ENCODE data around the gene TAAR8. TPM values are rescaled to one million over a fixed set of nuclear protein-coding genes. Genes with fewer than 3 reads are reported as not detected.
"Not testable (repeated sequence)": the region's sequence is repeated elsewhere in the genome, so short reads cannot be mapped to it uniquely, and the experiment has no call there.

The TAAR8 gene
- total RNA-seq, 6 experiments from 2014 or later: not detected

DNA sequence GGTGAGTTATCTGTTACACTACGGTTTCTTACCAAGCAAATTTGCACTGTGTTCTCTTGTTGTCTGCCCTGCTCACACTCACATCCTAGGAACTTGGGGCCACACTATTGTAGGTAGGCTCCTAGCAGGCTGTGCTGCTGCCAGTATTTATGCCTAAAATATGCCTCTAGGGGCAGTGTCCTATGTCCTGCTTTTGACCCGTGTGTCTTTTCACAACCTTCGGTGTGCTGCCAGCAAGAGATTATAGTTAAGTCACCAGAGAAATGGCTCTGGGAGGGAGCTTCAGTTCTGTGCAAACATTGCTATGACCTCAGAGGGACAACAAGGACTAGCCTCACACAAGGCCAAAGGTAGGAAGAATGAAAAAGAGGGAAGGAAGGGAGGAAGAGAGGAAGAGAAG is 46.0 kb downstream of the TAAR8 start:
- intact Hi-C loops (cut with DNase I): no loop called here
- DNase-seq: peak in 2 of 3 donors; percentile 35 to 60
- WGBS (ENCODE audit: insufficient coverage, low coverage, low lambda C conversion rate, missing lambda C conversion rate): 19% methylated on average over 3 of the region's 3 CpGs

GRCh38 chr6:132600900-132601299 is 48.4 kb downstream of the TAAR8 start:
- H3K9me3 ChIP-seq; DNase-seq; ATAC-seq; H3K4me3 ChIP-seq; H3K27ac ChIP-seq; H3K36me3 ChIP-seq; H3K27me3 ChIP-seq; intact Hi-C loops (cut with DNase I): not testable (repeated sequence)
- H3K4me1 ChIP-seq: peaks cover 0 to 14% (median 2%) of the 10 kb centered on the region in 4 donors

More for the DNA sequence above, 46.0 kb downstream of the TAAR8 start:
- Histone ChIP-seq H3K4me1 (peaks cover 0 to 14% (median 2%) of the 10 kb centered on the region in 4 donors), H3K27ac (peak overlapping the region in 1 of 3 donors; percentile 24), H3K27me3 (no peaks in the 10 kb centered on the region), H3K4me3 (no peak overlapping the region), H3K9me3 (no peaks in the 10 kb centered on the region), H3K36me3 (no peaks in the 10 kb centered on the region)
- ATAC-seq: peak; percentile 94 to 96 (median 96)
- TF ChIP-seq POLR2A (IDR thresholded peaks at IDR 0.05): no peak
- peak; percentile 49 to 59 (median 54) for TF ChIP-seq CTCF (IDR thresholded peaks at IDR 0.05)

Small RNA genes lying within 50 kb of the gene (small RNA-seq; reads per million reads assigned to genes)
- 0 reads per million in 2 experiments for gene TAAR7P

Other genes with a start within 250 kb of the TAAR8 start
- 1 to 10 TPM in 3 of 6 experiments, under 1 TPM in 2, not detected in 1; 0.24 to 2.3 (median 1.0) TPM for gene MOXD1, start 151.2 kb upstream of the TAAR8 start, total RNA-seq
- gene STX7, start 39.6 kb upstream of the TAAR8 start, total RNA-seq: 10 to 100 TPM; 14.9 to 28.5 (median 17.0) TPM
- not detected for gene TAAR9, start 14.4 kb upstream of the TAAR8 start, total RNA-seq
- not detected for gene TAAR6, start 17.6 kb downstream of the TAAR8 start, total RNA-seq
- gene TAAR5, start 37.1 kb downstream of the TAAR8 start, total RNA-seq: not detected
- gene TAAR2, start 71.6 kb downstream of the TAAR8 start, total RNA-seq: not detected
- not detected for gene TAAR1, start 106.5 kb downstream of the TAAR8 start, total RNA-seq
- gene VNN1, start 161.4 kb downstream of the TAAR8 start, total RNA-seq: 100 to 1,000 TPM in 2 of 6 experiments, 10 to 100 TPM in 4; 21.6 to 364 (median 96.0) TPM
- gene VNN2, start 205.2 kb downstream of the TAAR8 start, total RNA-seq: 10 to 100 TPM in 1 of 6 experiments, 1 to 10 TPM in 4, under 1 TPM in 1; 0.75 to 18.9 (median 5.9) TPM
- gene SLC18B1, start 246.0 kb downstream of the TAAR8 start, total RNA-seq: 1 to 10 TPM; 2.9 to 6.1 (median 4.2) TPM

All from right lobe of liver (tissue), 6 donors.